ENCODE measurements around the gene SERGEF. TPM values are rescaled to one million over a fixed set of nuclear protein-coding genes. Genes with fewer than 3 reads are reported as not detected.

Gene SERGEF
- total and polyA plus RNA-seq, 2 of the 13 experiments (the other 11 are each of a cell fraction or from before 2014, with no cell fraction given) = 54.5 to 114 TPM

DNA sequence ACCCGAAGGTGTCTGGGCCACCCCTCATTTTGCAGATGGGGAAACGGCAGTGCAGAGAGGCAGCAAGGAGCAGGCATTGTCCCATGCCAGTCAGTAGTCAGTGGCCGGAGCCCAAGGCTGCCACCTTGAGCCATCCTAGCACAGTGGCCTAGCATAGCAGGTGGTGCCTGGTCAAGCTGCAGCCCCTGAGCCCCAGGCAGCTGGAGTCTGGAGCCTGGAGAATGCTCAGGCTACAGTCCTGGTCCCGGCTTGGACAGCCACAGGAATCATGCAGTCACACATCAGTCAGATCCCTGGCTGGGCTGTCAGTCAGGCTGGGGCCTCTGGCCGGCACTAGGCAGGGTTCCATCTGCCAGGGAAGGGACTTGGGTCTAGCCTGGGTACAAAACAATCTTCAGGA is 259.7 kb downstream of the SERGEF start:
- in situ Hi-C loops (cut with HindIII; ENCODE audit: extremely low pct_ligation_motif_present, low pct_unique_long_range_greater_than_20kb) = no loop called here
- Histone ChIP-seq H3K4me1 (ENCODE audit: insufficient read depth, low read length) (peaks cover 29% of the 10 kb centered on the region), H2AFZ (ENCODE audit: low read length) (no peak overlapping the region), H3K36me3 (replicated peaks in 1 of 2; ENCODE audit: control insufficient read depth in 1 of 2, insufficient read depth in 2 of 2, low read length in 2 of 2) (no peaks in the 10 kb centered on the region), H3K4me2 (ENCODE audit: low read depth, low read length) (no peak overlapping the region), H4K20me1 (ENCODE audit: insufficient read depth, low read length) (no peaks in the 10 kb centered on the region), H3K4me3 (replicated peaks in 1 of 3; ENCODE audit: insufficient read depth in 1 of 3, low read depth in 2 of 3, low read length in 3 of 3) (no peak overlapping the region), H3K9ac (ENCODE audit: insufficient read depth, low read depth, low read length) (no peak overlapping the region), H3K79me2 (ENCODE audit: insufficient read depth, low read length) (no peaks in the 10 kb centered on the region), H3K9me3 (ENCODE audit: low read length) (no peaks in the 10 kb centered on the region), H3K27me3 (ENCODE audit: control insufficient read depth in 1 of 2, insufficient read depth in 2 of 2, low read length in 2 of 2) (peaks cover 4 to 12% of the 10 kb centered on the region in 2 experiments; a peak in 2 of 5 replicates), H3K27ac (ENCODE audit: extremely low read length, insufficient read depth, low read length) (no peak overlapping the region)
- no peak for TF ChIP-seq ZNF207 (IDR thresholded peaks at IDR 0.05; ENCODE audit: borderline replicate concordance)
- TF ChIP-seq ZNF468 (CRISPR knock-in tag; IDR thresholded peaks at IDR 0.05) = no peak
- TF ChIP-seq ZNF891 (CRISPR knock-in tag; IDR thresholded peaks at IDR 0.05) = no peak
- TF ChIP-seq NFKBIZ (CRISPR knock-in tag; IDR thresholded peaks at IDR 0.05) = no peak
- TF ChIP-seq, protein P1, sequence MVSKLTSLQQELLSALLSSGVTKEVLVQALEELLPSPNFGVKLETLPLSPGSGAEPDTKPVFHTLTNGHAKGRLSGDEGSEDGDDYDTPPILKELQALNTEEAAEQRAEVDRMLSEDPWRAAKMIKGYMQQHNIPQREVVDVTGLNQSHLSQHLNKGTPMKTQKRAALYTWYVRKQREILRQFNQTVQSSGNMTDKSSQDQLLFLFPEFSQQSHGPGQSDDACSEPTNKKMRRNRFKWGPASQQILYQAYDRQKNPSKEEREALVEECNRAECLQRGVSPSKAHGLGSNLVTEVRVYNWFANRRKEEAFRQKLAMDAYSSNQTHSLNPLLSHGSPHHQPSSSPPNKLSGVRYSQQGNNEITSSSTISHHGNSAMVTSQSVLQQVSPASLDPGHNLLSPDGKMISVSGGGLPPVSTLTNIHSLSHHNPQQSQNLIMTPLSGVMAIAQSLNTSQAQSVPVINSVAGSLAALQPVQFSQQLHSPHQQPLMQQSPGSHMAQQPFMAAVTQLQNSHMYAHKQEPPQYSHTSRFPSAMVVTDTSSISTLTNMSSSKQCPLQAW (CRISPR knock-in tag; IDR thresholded peaks at IDR 0.05) = no peak
- TF ChIP-seq RNF2 (conservative IDR thresholded peaks at IDR 0.05; ENCODE audit: low read depth) = no peak
- no peak for TF ChIP-seq NCOA5 (CRISPR knock-in tag; IDR thresholded peaks at IDR 0.05)
- no peak for TF ChIP-seq GABPA (IDR thresholded peaks at IDR 0.05; ENCODE audit: low read depth, low read length)
- TF ChIP-seq GABPA (CRISPR knock-in tag; IDR thresholded peaks at IDR 0.05; ENCODE audit: low read depth) = no peak
- BruUV-seq (replicated peaks) = no TSS peak
- intact Hi-C loops (cut with micrococcal nuclease; ENCODE audit: unreplicated experiment) = no loop called here
- 24% methylated on average over 2 of the region's 5 CpGs for WGBS (ENCODE audit: low lambda C conversion rate)
- ATAC-seq (0 out of 3 replicates have a peak, but pooled peaks have one; percentile 15), FAIRE-seq (no peak), DNase-seq (ENCODE audit: low spot score) (no peak)
- ChIA-PET CTCF (ENCODE audit: low intra/inter-chr PET ratio, low total read pairs) (no interaction called here), POLR2A (no interaction called here)

DNA sequence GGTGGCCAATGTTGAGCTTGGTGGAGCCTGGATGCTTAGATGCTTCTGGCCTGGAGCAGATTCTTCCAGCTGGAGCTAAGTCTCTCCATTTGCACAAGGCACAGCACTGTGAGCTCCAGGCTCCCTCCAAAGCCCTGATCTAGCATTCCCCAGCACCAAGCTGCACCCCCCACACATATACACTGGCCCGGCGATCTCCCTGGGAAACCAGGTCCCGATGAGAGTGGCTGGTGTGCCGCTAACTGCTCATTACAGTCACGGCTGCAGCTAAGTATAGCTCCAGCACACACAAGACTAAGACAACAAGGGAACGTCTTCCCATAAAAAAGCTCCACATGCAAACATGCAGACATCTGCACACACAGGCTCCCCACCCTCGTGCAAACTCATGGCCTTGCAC is 260.7 kb downstream of the SERGEF start:
- WGBS (ENCODE audit: low lambda C conversion rate) = 28% methylated on average over 7 of the region's 7 CpGs
- POLR2A ChIA-PET = no interaction called here
- CTCF ChIA-PET (ENCODE audit: low intra/inter-chr PET ratio, low total read pairs) = no interaction called here
- TF ChIP-seq ZFP36L2 (CRISPR knock-in tag; IDR thresholded peaks at IDR 0.05) (no peak), GABPA (IDR thresholded peaks at IDR 0.05; ENCODE audit: low read depth, low read length) (no peak), GABPA (CRISPR knock-in tag; IDR thresholded peaks at IDR 0.05; ENCODE audit: low read depth) (no peak), PTBP1 (IDR thresholded peaks at IDR 0.05; ENCODE audit: low read depth, low read length, poor library complexity, severe bottlenecking) (no peak), MZF1 (CRISPR knock-in tag; IDR thresholded peaks at IDR 0.05; ENCODE audit: borderline replicate concordance) (no peak), GPN1 (CRISPR knock-in tag; IDR thresholded peaks at IDR 0.05; ENCODE audit: borderline replicate concordance) (no peak), ZNF766 (CRISPR knock-in tag; IDR thresholded peaks at IDR 0.05; ENCODE audit: borderline replicate concordance) (no peak), ZNF24 (IDR thresholded peaks at IDR 0.05) (no peak)
- TF ChIP-seq, protein P2, sequence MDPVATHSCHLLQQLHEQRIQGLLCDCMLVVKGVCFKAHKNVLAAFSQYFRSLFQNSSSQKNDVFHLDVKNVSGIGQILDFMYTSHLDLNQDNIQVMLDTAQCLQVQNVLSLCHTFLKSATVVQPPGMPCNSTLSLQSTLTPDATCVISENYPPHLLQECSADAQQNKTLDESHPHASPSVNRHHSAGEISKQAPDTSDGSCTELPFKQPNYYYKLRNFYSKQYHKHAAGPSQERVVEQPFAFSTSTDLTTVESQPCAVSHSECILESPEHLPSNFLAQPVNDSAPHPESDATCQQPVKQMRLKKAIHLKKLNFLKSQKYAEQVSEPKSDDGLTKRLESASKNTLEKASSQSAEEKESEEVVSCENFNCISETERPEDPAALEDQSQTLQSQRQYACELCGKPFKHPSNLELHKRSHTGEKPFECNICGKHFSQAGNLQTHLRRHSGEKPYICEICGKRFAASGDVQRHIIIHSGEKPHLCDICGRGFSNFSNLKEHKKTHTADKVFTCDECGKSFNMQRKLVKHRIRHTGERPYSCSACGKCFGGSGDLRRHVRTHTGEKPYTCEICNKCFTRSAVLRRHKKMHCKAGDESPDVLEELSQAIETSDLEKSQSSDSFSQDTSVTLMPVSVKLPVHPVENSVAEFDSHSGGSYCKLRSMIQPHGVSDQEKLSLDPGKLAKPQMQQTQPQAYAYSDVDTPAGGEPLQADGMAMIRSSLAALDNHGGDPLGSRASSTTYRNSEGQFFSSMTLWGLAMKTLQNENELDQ (CRISPR knock-in tag; IDR thresholded peaks at IDR 0.05; ENCODE audit: borderline replicate concordance) = no peak

More for the DNA sequence above, 260.7 kb downstream of the SERGEF start:
- Histone ChIP-seq H3K4me2 (ENCODE audit: low read depth, low read length) (no peak overlapping the region), H3K27ac (ENCODE audit: extremely low read length, insufficient read depth, low read length) (no peak overlapping the region), H3K79me2 (ENCODE audit: insufficient read depth, low read length) (no peaks in the 10 kb centered on the region), H3K9ac (ENCODE audit: insufficient read depth, low read depth, low read length) (no peak overlapping the region), H3K27me3 (ENCODE audit: control insufficient read depth in 1 of 2, insufficient read depth in 2 of 2, low read length in 2 of 2) (peaks cover 4 to 15% of the 10 kb centered on the region in 2 experiments; a peak in 2 of 5 replicates), H4K20me1 (ENCODE audit: insufficient read depth, low read length) (no peaks in the 10 kb centered on the region), H2AFZ (ENCODE audit: low read length) (no peak overlapping the region), H3K9me3 (ENCODE audit: low read length) (no peaks in the 10 kb centered on the region), H3K4me1 (ENCODE audit: insufficient read depth, low read length) (peaks cover 29% of the 10 kb centered on the region), H3K36me3 (replicated peaks in 1 of 2; ENCODE audit: control insufficient read depth in 1 of 2, insufficient read depth in 2 of 2, low read length in 2 of 2) (no peaks in the 10 kb centered on the region), H3K4me3 (replicated peaks in 1 of 3; ENCODE audit: insufficient read depth in 1 of 3, low read depth in 2 of 3, low read length in 3 of 3) (no peak overlapping the region)
- intact Hi-C loops (cut with micrococcal nuclease; ENCODE audit: unreplicated experiment) = no loop called here
- FAIRE-seq = no peak
- in situ Hi-C loops (cut with HindIII; ENCODE audit: extremely low pct_ligation_motif_present, low pct_unique_long_range_greater_than_20kb) = no loop called here
- peak; percentile 21 for ATAC-seq
- no TSS peak for BruUV-seq (replicated peaks)
- no peak for DNase-seq (ENCODE audit: low spot score)
